CD4-positive, alpha-beta T cell treated with Interferon alpha-2 for 1 hour (primary cell): Measurements from ENCODE around the gene SNED1.

Experiments
- DNase-seq, 2 donors: peaks; one replicate each; pipeline ENCODE4 v3.0.0-alpha.2; 2020 to 2022

The SNED1 gene

DNA sequence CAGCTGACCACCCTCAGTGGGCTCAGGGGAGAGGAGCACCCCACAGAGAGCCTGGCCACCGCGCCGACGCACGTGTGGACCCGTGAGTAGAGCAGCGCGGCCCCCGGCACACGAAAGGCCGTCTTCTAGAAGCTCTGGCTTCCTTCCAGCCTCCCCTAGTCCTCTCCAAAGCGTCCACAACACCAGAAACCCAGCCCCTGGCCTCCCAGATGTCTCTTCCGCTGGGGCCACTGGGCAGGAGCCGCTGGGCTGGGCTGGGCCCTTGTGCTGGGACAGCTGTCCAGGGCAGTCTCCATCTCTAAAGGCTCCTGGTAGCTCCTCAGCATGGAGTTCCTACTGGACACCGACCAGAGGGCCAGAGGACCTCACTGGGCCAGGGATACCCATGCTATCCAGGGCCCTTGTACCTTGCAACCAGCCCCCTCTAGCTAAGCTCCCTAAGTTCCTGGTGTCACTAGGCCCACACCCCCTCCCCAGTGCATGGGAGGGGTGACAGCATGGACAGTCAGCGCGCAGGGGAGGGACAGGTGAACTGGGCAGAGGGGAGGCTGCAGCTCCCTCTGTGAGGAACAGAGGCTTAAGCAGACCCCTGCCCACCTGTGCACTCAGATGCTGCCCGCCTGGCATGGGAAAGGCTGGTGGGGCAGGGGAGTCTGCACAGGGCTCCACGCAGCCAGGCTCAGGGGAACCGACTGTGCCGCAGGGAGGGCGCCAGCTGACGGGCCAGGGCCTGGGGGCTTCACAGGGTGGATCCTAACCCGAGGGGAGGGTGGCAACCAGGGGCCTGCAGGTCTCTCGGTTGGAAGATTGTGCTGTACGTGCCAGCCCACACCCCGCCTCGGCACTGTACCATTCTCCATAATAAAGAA is 70.8 kb downstream of the SNED1 start:
- DNase-seq, result no peak

DNA sequence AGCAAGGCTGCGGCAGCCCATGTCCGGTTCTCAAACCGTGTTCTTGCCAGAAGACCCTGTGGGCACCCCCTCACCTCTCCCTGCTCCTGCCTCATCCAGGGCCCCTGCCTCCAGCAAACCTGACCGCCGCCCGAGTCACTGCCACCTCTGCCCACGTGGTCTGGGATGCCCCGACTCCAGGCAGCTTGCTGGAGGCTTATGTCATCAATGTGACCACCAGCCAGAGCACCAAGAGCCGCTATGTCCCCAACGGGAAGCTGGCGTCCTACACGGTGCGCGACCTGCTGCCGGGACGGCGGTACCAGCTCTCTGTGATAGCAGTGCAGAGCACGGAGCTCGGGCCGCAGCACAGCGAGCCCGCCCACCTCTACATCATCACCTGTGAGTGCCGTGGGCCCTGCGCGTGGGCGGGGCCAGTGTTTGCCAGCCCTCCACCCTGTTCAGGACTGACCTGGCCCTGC is 71.4 kb downstream of the SNED1 start:
- no peak for DNase-seq

DNA sequence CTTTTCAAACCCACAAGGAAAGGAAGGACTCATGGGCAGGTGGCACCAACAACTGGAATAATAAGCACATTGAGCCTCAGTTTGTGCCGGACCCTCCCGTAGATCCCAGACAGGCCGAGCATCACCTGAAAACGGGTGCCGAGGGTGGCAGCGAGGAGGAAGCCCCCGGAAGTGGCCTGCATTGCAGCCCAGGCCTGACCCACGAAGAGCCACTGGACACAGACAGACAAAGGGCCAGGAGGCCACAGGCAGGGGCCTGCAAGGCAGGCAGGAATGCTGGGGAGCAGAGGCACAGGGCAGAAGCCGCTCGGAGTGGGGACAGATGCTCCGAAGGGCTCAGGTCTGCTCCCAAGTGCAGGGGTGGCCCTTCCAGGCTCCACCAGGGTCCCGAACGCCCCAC is 71.9 kb downstream of the SNED1 start:
- DNase-seq, result no peak

- no peak for DNase-seq
Observed at GRCh38 chr2:241070811-241071676, 72.6 kb downstream of the SNED1 start.

DNA sequence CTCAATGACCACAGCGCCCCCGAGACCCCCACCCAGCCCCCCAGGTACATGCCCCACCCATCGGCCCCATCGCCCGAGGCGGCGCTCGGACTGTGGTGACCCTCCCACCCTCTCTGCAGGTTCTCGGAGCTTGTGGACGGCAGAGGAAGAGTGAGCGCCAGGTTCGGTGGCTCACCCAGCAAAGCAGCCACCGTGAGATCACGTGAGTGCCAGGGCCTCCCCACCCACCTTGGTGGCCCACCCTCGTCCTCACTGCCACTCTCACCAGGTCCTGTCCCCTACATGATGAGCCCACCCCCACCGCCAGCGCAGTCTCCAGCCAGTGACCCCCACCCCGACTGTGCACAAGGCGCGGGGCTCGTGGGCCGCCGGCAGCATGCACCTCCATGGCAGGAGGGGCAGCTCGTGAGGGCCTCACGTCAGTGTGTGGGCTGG is 73.3 kb downstream of the SNED1 start:
- no peak for DNase-seq

DNA sequence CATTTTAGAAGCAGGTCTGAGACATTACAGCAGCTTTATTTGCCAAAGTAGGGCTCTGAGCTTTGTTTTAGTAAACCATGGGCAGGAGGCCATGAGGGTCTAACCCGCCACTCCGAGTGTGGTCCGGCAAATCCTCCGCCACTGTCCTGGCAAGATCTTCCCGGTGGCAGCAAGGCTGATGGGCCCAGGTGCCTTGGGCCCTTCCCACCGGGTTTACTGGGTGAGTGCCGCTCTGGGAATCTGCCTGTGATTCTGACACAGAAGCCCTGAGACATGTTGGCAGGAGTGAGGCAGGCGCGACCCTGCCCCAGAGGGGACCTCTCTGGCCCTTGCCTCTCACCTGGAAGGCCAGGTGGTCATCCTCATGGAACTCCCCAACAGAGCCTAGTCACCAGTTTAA is 73.7 kb downstream of the SNED1 start:
- no peak for DNase-seq

- DNase-seq, result no peak
Observed at GRCh38 chr2:241072553-241073165, 74.2 kb downstream of the SNED1 start.

GRCh38 chr2:241073166-241074064 is 75.0 kb downstream of the SNED1 start:
- DNase-seq, result no peak

GRCh38 chr2:241074065-241074818 is 75.8 kb downstream of the SNED1 start:
- no peak for DNase-seq

DNA sequence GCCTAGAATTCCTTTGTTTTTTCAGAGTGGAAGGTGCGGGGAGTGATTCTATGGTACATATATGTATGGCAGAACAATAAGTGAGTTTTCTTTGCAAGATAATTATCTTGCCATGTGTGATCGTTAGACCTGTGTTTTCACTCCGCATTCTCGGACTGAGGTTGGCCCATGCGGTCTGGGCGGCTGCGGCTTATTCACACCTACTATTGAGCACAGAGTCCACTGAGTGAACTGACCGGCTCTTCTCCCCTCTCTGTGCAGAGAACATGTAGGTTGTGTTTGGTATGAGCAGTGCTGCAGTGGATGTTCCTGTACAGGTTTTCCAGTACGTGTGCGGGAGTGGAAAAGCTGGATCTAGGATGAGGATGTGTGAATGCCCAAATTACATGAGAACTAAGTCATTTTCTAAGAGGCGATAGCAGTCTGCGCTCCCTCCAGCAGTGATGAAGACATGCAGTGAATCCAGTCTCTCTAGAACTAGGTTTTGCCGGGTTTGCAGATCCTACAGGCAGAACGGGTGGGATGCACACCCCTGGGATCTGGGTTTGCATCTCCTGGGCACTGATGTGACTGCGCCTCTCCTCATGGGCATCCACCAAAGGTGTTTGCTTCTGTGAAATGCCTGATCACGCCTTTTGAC is 76.6 kb downstream of the SNED1 start:
- DNase-seq, result no peak

GRCh38 chr2:241080405-241081189 is 82.2 kb downstream of the SNED1 start:
- DNase-seq, result no peak

DNA sequence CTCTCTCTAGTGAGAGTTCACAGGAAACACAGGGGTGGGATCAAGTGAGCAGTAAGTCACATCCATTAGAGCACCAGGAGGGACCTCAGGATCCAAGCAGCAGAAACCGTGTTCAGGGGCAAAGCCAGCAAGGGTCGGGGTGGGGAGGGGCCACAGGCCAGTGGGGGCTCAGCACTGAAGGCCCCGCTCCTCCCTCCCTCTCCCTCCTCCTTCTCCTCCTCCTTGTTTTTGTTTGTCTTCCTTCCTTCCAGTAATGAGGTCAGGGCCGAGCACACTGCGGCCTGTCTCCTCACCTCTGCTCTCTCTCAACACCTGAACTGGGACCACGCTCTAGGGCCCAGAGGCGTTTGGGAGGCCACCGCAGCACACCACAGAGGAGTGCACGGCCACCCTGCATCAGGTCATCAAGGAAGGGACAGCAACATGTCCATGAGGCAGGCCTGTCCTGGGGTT is 82.8 kb downstream of the SNED1 start:
- no peak for DNase-seq

GRCh38 chr2:241081643-241082340 is 83.4 kb downstream of the SNED1 start:
- no peak for DNase-seq

- DNase-seq, result no peak
Observed at GRCh38 chr2:241082341-241083090, 84.1 kb downstream of the SNED1 start.

DNA sequence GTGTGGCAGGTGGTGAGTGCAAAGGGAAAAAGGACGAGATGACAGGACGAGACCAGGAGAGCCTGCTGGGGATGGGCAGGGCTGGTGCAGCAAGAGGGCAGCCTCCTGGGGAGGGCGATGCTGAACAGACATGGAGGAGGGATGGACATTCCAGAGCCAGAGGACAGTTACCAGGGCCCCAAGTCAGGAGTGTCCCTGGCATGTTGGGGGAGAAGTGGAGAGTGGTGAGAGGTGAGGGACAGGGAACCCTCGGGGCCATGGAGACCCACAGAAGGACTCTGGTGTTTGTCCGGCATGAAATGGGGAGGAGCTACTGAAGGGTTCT is 84.6 kb downstream of the SNED1 start:
- no peak for DNase-seq

DNA sequence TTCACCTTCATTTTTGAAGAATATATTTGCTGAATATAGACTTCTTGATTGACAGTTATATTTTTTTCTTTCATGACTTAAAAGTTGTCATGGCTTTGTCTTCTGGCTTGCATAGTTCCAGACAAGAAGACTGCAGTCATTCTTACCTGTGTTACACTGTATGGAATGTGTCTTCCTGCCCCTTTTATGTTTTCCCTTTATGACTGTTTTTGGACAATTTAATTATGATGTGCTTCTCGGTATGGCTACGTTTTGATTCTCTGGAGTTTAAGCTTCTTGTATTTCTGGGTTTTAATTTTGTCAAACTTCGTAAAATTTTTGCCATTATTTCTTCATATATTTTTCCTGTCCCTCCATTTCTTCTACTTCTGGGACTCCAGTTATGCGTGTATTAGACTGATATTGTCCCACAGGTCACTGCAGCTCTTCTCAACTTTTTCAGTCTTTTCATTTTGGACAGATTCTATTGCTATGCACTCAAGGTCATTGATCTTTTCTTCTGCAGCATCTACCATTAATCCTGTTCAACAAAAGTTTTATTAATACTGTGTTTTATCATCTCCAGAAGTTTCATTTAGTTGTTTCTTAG is 86.5 kb downstream of the SNED1 start:
- DNase-seq, result no peak

DNA sequence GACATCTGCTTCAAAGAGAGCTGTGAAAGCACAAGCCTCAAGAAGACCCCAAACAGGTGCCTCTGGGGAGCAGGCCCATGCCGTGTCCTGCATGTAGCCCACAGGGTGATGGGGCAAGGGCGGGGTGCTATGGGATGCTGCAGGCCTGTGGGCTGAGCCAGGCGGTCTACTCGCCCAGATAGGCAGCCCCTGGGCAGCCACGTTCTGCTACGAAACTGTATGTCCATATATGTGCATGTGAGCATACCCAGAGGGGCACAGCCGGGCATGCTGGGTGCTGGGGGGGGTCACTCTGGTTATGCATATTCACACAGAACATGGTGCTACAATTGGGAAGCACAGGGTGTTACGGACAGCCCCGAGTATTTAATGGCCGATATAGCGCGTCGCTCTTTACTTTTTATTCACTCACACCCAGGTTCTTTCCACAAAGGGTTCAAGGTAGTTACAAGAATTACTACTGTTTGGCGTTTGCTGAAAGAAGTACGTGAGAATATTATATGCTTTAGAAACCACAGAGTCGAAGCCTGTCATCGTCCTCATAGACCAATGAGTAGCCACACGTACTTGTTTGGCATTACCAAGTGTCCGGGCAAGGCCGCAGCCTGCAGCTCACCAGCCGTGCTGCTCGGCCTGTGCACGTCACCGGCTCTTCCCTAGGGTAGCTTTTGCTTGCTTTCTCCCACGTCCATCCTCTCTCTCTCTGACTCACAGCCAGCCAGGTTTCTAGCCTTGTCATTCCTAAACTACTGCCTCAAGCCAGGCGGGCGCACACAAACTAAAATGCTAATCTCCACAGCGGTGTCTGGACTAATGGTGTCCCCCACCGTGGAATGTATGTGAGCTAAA is 89.2 kb downstream of the SNED1 start:
- no peak for DNase-seq
